Measurements from ENCODE around the gene SETD5. TPM values are rescaled to one million over a fixed set of nuclear protein-coding genes. Genes with fewer than 3 reads are reported as not detected.

Gene SETD5
- total RNA-seq, 1 experiment from 2014 or later, result 74.9 TPM

DNA sequence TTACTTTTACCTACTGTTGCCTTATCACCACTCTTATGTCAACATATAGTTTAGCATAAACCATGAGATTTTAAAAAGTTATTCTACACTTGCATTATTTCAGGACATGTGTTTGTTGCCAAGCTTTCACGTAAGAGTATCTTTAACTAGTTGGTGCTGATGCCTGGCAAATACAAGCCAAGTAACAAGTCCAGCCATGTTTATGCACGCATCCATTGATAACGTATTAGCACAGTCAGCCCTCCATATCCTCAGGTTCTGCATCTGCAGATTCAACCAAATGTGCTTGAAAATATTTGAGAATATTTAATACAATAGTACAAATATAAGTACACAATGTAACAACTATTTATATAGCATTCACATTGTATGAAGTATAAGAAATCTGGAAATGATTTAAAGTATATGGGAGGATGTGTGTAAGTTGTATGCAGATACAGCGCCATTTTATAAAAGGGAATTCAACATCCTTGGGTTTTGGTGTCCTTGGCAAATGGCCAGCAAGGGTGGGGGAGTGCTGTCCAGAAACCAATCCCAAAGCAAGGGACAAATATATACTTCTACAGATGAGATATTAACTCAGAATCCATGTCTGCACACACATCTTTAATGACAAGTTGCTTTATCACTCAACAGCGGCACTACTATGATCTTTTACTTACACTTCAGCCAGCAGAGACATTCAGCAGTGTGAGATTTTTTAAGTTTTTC lies 8.7 kb upstream of the SETD5 start:
- peaks cover 52% of the 10 kb centered on the region for H3K79me2 ChIP-seq (ENCODE audit: low read length)
- H4K20me1 ChIP-seq (ENCODE audit: low read length), result peaks cover 42% of the 10 kb centered on the region
- H3K4me2 ChIP-seq (ENCODE audit: low read length), result no peak overlapping the region
- no peak for DNase-seq
- no peak overlapping the region for H3K9ac ChIP-seq (ENCODE audit: low read length)
- no peaks in the 10 kb centered on the region for H3K27me3 ChIP-seq (ENCODE audit: low read length)
- no peak overlapping the region for H3K27ac ChIP-seq (ENCODE audit: low read length)
- CTCF ChIA-PET, result no interaction called here
- 0 out of 2 replicates have a peak, but pooled peaks cover 13% of the 10 kb centered on the region for H3K4me1 ChIP-seq (ENCODE audit: insufficient read depth, low read length)
- peaks cover 94% of the 10 kb centered on the region for H3K36me3 ChIP-seq (ENCODE audit: low read depth, low read length)
- POLR2A ChIA-PET (ENCODE audit: unreplicated experiment), result interaction anchor here (0.6 to 0.7 kb wide), 2 partner anchors 19 to 32 kb away, joined by 4 to 11 read pairs; no protein-coding TSS in a partner anchor
- no peak for TF ChIP-seq EZH2 (IDR thresholded peaks at IDR 0.05; ENCODE audit: low read length, unreplicated experiment)
- TF ChIP-seq EZH2phosphoT487 (IDR thresholded peaks at IDR 0.05; ENCODE audit: borderline replicate concordance, low read length), result no peak
- TF ChIP-seq, protein P1, sequence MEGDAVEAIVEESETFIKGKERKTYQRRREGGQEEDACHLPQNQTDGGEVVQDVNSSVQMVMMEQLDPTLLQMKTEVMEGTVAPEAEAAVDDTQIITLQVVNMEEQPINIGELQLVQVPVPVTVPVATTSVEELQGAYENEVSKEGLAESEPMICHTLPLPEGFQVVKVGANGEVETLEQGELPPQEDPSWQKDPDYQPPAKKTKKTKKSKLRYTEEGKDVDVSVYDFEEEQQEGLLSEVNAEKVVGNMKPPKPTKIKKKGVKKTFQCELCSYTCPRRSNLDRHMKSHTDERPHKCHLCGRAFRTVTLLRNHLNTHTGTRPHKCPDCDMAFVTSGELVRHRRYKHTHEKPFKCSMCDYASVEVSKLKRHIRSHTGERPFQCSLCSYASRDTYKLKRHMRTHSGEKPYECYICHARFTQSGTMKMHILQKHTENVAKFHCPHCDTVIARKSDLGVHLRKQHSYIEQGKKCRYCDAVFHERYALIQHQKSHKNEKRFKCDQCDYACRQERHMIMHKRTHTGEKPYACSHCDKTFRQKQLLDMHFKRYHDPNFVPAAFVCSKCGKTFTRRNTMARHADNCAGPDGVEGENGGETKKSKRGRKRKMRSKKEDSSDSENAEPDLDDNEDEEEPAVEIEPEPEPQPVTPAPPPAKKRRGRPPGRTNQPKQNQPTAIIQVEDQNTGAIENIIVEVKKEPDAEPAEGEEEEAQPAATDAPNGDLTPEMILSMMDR (conservative IDR thresholded peaks at IDR 0.05; ENCODE audit: low read depth, low read length), result no peak
- H3K4me3 ChIP-seq (ENCODE audit: low read length), result no peak overlapping the region
- H3F3A ChIP-seq (ENCODE audit: low read length, unreplicated experiment), result peaks cover 14% of the 10 kb centered on the region
- H3K9me3 ChIP-seq (ENCODE audit: low read length), result no peaks in the 10 kb centered on the region
- no peak for ATAC-seq
- H2AFZ ChIP-seq (ENCODE audit: low read length), result no peak overlapping the region
- H3K9me2 ChIP-seq (replicated peaks; ENCODE audit: low read length), result no peaks in the 10 kb centered on the region
- no TSS peak for BruUV-seq (replicated peaks)
- intact Hi-C loops (cut with micrococcal nuclease), result no loop called here

DNA sequence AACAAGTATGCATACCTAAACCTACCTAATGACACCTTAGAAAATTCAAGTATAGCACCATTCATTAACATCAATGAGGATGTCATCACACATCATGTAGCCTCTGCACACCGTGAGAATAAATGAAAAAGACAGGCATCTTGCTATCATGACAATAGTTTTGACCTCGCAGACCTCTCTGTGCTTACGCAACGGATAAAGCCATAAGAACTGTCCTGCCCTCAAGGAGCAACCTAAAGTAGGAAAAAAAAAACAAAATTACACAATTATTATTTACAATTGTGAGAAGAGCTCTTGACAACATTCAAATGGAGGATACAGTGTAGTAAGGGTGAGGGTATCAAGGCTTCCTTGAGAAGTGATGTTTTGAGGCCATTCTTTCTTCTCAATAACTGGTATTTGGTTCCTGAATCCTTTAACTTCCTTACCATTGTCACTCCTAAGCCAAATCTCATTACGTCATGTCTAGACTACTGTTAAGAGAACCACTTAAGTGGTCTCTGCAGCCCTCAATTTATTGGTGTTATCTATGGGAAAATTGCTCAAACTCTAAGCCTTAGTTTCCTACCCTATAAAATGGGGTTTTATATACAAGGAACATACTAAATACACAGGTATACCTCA lies 7.0 kb upstream of the SETD5 start:
- Histone ChIP-seq H3K9me2 (replicated peaks; ENCODE audit: low read length) (no peaks in the 10 kb centered on the region), H3F3A (ENCODE audit: low read length, unreplicated experiment) (peaks cover 14% of the 10 kb centered on the region), H3K27me3 (ENCODE audit: low read length) (no peaks in the 10 kb centered on the region), H2AFZ (ENCODE audit: low read length) (no peak overlapping the region), H3K79me2 (ENCODE audit: low read length) (peaks cover 69% of the 10 kb centered on the region), H3K27ac (ENCODE audit: low read length) (no peak overlapping the region), H3K4me2 (ENCODE audit: low read length) (no peak overlapping the region), H3K9ac (ENCODE audit: low read length) (no peak overlapping the region), H3K4me1 (ENCODE audit: insufficient read depth, low read length) (peaks cover 30% of the 10 kb centered on the region), H3K4me3 (ENCODE audit: low read length) (no peak overlapping the region), H4K20me1 (ENCODE audit: low read length) (peaks cover 59% of the 10 kb centered on the region), H3K9me3 (ENCODE audit: low read length) (no peaks in the 10 kb centered on the region), H3K36me3 (ENCODE audit: low read depth, low read length) (peaks cover 94% of the 10 kb centered on the region)
- ATAC-seq (no peak), DNase-seq (no peak)
- ChIA-PET POLR2A (ENCODE audit: unreplicated experiment) (no interaction called here), CTCF (no interaction called here)
- BruUV-seq (replicated peaks), result no TSS peak
- intact Hi-C loops (cut with micrococcal nuclease), result no loop called here
- no peak for TF ChIP-seq EZH2 (IDR thresholded peaks at IDR 0.05; ENCODE audit: low read length, unreplicated experiment)
- TF ChIP-seq EZH2phosphoT487 (IDR thresholded peaks at IDR 0.05; ENCODE audit: borderline replicate concordance, low read length), result no peak
- TF ChIP-seq, protein P1 (conservative IDR thresholded peaks at IDR 0.05; ENCODE audit: low read depth, low read length), result no peak

DNA sequence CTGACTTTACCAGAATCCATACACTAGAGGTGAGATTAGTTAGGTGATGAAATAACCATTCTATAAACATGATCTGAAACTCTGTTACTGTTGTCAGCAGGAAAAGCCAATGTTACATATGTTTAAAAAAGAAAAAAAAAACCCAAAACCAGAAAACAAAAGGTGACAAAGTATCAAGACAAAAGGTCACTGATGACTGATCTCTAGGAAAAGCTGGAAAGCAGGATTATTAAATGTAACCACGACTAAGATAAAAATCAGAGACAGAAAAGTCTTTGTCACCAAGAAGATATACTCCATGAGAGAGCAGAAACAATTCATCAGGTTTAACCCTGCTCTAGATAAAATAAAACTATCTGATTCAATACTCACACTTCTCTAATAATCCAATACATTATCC lies 5.4 kb upstream of the SETD5 start:
- H3K9ac ChIP-seq (ENCODE audit: low read length), result no peak overlapping the region
- H3K79me2 ChIP-seq (ENCODE audit: low read length), result peaks cover 79% of the 10 kb centered on the region

More for the DNA sequence above, 5.4 kb upstream of the SETD5 start:
- Histone ChIP-seq H2AFZ (ENCODE audit: low read length) (no peak overlapping the region), H3K36me3 (ENCODE audit: low read depth, low read length) (peaks cover 83% of the 10 kb centered on the region), H3K27ac (ENCODE audit: low read length) (no peak overlapping the region), H3K4me2 (ENCODE audit: low read length) (no peak overlapping the region), H3K9me2 (replicated peaks; ENCODE audit: low read length) (no peaks in the 10 kb centered on the region), H4K20me1 (ENCODE audit: low read length) (peaks cover 63% of the 10 kb centered on the region), H3K27me3 (ENCODE audit: low read length) (no peaks in the 10 kb centered on the region), H3K4me1 (ENCODE audit: insufficient read depth, low read length) (peaks cover 33% of the 10 kb centered on the region), H3F3A (ENCODE audit: low read length, unreplicated experiment) (peaks cover 11% of the 10 kb centered on the region), H3K4me3 (ENCODE audit: low read length) (no peak overlapping the region), H3K9me3 (ENCODE audit: low read length) (no peaks in the 10 kb centered on the region)
- TF ChIP-seq, protein P1 (conservative IDR thresholded peaks at IDR 0.05; ENCODE audit: low read depth, low read length), result no peak
- no peak for TF ChIP-seq EZH2phosphoT487 (IDR thresholded peaks at IDR 0.05; ENCODE audit: borderline replicate concordance, low read length)
- ATAC-seq (no peak), DNase-seq (no peak)
- ChIA-PET POLR2A (ENCODE audit: unreplicated experiment) (no interaction called here), CTCF (no interaction called here)
- intact Hi-C loops (cut with micrococcal nuclease), result no loop called here
- BruUV-seq (replicated peaks), result no TSS peak

Data from PC-3 (cell line).